GM13976 (cell line): Measurements from ENCODE around the gene ARAP1.

ENCODE experiments used
- DNase-seq: peaks from one replicate; pipeline ENCODE4 v3.0.0; 2012; ENCODE audit warnings: low spot score
- CTCF ChIP-seq: IDR thresholded peaks from 2 replicates; pipeline ENCODE4 v1.5.1; 2012; ENCODE audit warnings: borderline replicate concordance, mild to moderate bottlenecking; ENCODE audit not compliant: insufficient read depth; ENCODE audit errors: extremely low read depth, missing control alignments, control extremely low read depth
- in situ Hi-C: fragments of 300-500 bp; cut with MboI; formaldehyde crosslinking; loops from one replicate; pipeline ENCODE4 v1.12.0; 2022; ENCODE audit warnings: low sequenced_read_pairs, mixed read lengths, inconsistent platforms; ENCODE audit not compliant: unreplicated experiment

The ARAP1 gene

GRCh38 chr11:72740060-72740424, 12.2 kb downstream of the ARAP1 start:
- in situ Hi-C loops, result no loop called here
- no peak for DNase-seq
- no peak for TF ChIP-seq CTCF

GRCh38 chr11:72739240-72740059, 12.8 kb downstream of the ARAP1 start:
- in situ Hi-C loops, result no loop called here
- TF ChIP-seq CTCF, result no peak
- DNase-seq, result no peak

DNA sequence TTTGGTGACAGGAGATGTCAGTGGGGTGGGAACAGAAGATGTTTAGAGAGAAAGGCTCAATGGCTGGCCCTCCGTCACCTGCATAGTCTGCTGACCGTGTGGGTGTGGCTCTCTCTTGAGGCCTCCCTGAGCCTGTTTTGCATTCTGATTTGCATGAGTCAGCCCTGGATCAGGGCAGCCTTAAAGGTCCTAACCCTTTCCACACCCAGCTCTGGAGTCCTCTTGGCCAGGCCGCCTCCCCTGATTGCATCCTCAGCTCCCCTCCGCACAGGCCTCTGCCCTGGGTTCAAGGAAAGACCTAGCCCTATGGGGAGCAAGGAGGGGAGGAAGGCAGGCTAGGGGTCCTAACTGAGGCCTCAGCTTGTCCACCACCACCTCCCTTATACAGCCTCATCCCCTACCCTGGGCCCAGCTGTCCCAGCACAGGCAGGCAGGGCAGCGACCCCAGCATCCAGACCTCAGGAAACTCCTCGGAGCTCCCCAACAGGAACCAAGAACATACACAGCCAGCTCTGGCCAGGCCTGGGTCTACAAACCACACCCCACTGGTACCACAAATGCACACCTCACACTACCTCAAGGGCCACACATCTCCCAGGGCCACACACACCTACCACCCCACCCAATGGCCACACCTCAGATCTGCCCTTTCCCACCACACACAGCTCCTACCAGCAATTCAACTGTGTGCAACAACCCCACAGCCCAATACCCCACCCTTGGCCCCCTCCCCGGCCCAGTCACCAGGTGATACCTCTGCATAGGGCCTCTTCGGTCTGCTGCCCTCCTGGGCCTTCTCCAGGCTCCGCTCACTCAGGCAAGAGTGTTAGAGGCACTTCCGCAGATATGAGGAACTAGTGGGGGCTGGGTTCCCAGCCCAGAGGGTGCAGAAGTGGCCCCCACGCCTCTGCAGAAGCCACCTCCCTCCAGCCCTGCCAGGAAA, 13.7 kb downstream of the ARAP1 start:
- no peak for TF ChIP-seq CTCF

DNA sequence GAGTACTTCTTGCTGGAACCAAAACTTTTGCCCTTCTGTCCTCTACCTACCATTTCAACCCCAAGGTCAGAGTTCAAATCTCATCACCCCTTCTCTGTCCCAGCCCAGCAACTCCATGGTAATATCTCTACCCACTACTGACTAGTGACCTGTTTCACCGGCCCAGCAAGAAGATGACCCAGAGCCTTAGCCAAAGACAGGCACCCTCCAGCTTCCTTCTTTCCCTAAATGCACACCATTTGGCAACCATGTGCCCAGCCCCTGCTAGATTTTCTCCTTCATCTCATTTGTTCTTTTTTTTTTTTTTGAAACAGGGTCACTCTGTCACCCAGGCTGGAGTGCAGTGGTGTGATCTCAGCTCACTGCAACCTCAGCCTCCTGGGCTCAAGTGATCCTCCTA, 14.9 kb downstream of the ARAP1 start:
- in situ Hi-C loops, result no loop called here
- no peak for TF ChIP-seq CTCF
- DNase-seq, result no peak

More for the DNA sequence above, 13.7 kb downstream of the ARAP1 start:
- in situ Hi-C loops, result no loop called here
- DNase-seq, result peak; percentile 73

DNA sequence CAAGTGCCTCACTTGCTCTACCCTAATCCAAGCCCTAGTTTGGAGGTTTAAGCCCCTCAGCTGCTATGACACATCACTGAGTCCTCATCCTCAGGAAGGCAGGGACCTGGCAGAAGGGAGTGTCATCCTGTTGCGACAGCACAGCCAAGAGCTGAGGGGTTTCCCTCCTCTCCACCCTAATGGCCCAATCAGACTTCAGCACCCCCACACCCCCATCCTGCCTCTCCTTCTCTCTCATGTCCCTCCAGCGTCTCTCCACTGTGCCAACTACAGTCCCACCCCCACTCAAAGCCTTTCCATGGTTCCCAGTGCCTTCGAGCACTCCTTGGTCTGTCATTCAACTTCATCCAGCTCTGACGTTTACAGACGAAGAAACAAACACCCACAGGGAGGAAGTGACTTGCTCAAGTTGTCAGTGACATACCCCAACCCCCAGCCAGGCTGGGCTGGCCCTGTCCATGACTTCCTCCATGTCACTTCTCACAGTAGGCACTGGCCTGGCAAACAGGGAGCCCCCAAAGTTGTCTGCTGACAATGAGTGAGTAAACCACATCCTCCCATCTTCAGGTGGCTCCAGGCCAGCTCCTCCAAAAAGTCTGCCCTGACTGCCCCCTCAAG, 15.6 kb downstream of the ARAP1 start:
- in situ Hi-C loops, result no loop called here
- DNase-seq, result peak; percentile 64

More for the DNA sequence above, 15.6 kb downstream of the ARAP1 start:
- no peak for TF ChIP-seq CTCF
